BJ (cell line): ENCODE data around the gene SBK2. TPM values are rescaled to one million over a fixed set of nuclear protein-coding genes. Genes with fewer than 3 reads are reported as not detected.

ENCODE experiments used
- CTCF ChIA-PET: fragments of 350-600 bp; formaldehyde crosslinking; extraction: SDS; loops from one replicate; lab custom pipeline; 2021; ENCODE audit warnings: antibody characterized with exemption, inconsistent platforms; lab: Yijun Ruan, JAX
- POLR2A ChIA-PET: fragments of 300-600 bp; sonication (Branson Sonifier 250); formaldehyde crosslinking; extraction: SDS; loops from one replicate; lab custom pipeline; 2021; ENCODE audit warnings: antibody characterized with exemption; lab: Charles Lee
- DNase-seq: peaks from one replicate; pipeline ENCODE4 v3.0.0-alpha.2; 2011; ENCODE audit warnings: low read depth
- H3K27me3 ChIP-seq: 2 replicates; pipeline ENCODE4 v1.6.0; 2011; ENCODE audit warnings: low read length; ENCODE audit not compliant: control insufficient read depth, insufficient read depth
- H3K36me3 ChIP-seq: 2 replicates; pipeline ENCODE4 v1.5.1; 2011; ENCODE audit warnings: low read length; ENCODE audit not compliant: control insufficient read depth, insufficient read depth
- H3K4me3 ChIP-seq: 2 replicates; pipeline ENCODE4 v1.5.1; 2011; ENCODE audit warnings: low read depth, mild to moderate bottlenecking, control low read depth, low read length
- CTCF ChIP-seq: IDR thresholded peaks from 2 replicates; pipeline ENCODE4 v1.5.1; 2011; ENCODE audit warnings: low read depth, mild to moderate bottlenecking, control low read depth, inconsistent platforms, low read length, moderate library complexity; ENCODE audit not compliant: insufficient read depth
- polyA plus RNA-seq: library from polyadenylated mRNA; depleted of rRNA; stranded (reverse); fragments of >200 nt; gene quantifications from 2 replicates; pipeline ENCODE4 v1.2.3, GENCODE V29; 2011

SBK2 gene
- polyA plus RNA-seq, 1 experiment: not detected

DNA sequence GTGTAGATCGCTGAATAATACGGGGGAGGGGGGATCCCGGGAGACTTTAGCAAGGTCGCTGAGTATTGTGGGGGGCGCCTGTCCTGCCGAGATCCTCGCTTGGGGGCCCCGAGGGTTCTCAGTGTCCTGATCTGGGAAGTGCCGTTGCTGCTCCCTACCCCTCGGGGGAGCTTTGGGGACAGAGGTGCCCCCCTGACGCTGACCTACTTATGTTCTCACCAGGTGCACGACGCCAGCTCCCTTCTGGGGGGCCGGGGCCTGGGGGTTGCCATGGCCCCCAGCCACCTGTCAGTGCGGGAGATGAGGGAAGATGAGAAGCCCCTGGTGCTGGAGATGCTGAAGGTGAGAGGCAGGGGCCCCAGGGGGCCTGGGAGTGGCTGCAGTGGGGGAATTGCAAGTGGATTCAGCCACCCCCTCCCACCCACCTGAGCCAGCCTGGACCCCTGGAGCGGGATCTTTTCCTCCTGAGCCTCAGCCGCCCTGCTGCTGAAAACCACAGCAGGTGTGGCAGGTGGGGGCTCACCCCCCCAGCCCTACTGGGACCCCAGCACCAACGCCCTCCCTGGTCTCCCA is 51.4 kb downstream of the SBK2 start:
- TF ChIP-seq CTCF: no peak
- H3K36me3 ChIP-seq: peaks cover 5% of the 10 kb centered on the region
- no peaks in the 10 kb centered on the region for H3K27me3 ChIP-seq
- peak overlapping the region; percentile 82 for H3K4me3 ChIP-seq
- ChIA-PET CTCF (interaction anchor here (0.7 to 10.9 kb wide), 4 partner anchors 18 to 32 kb away, joined by 4 to 106 read pairs (median 13); no protein-coding TSS in a partner anchor), POLR2A (interaction anchor here (0.6 kb wide), 1 partner anchor 119 kb away, joined by 3 read pairs; no protein-coding TSS in a partner anchor)
- no peak for DNase-seq

- Histone ChIP-seq H3K27me3 (no peaks in the 10 kb centered on the region), H3K4me3 (peak within 1 kb of the TSS; percentile 82), H3K36me3 (peaks cover 5% of the 10 kb centered on the region)
- DNase-seq: no peak
- ChIA-PET CTCF (interaction anchor here (0.5 to 2.9 kb wide), 5 partner anchors 17 to 32 kb away, joined by 3 to 15 read pairs (median 4); no protein-coding TSS in a partner anchor), POLR2A (interaction anchor here (0.6 kb wide), 1 partner anchor 120 kb away, joined by 3 read pairs; no protein-coding TSS in a partner anchor)
- TF ChIP-seq CTCF: no peak
Measured at GRCh38 chr19:55484593-55485438, 52.1 kb downstream of the SBK2 start, which contains the start of gene NAT14. Gene NAT14, plus strand, starts transcription at chr19:55485188. Its CDS starts 521 bp downstream, at chr19:55485709.

DNA sequence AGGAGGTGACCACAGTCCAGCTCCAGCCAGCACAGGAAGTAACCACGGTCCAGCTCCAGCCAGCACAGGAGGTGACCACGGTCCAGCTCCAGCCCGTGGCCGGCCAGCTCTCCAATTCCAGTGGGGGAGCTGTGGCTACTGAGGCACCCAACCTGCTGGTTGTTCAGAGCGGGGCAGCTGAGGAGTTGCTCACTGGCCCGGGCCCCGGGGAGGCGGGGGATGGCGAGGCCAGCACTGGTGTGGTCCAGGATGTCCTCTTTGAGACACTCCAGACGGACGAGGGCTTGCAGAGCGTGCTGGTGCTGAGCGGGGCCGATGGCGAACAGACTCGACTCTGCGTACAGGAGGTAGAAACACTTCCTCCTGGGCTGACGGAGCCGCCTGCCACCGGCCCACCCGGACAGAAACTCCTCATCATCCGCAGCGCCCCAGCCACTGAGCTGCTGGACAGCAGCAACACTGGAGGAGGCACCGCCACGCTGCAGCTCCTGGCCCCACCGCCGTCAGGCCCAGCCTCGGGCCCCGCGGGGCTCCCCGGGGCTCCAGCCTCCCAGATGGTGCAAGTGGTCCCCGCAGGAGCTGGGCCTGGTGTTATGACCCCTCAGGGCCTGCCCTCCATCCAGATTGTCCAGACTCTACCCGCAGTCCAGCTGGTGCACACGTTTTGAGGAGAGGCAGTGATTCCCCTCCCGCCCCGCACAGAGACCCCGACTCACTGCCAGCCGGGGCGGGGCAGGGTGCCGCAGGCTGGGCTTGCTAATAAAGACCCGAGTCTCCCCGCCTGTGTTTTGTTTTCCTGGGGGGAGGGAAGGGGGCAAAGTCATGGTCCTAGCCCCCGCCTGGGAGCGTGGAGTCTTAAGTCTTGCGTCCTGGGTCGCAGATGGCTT is 53.0 kb downstream of the SBK2 start:
- no peak for TF ChIP-seq CTCF
- CTCF ChIA-PET: interaction anchor here (1.1 to 2.9 kb wide), 3 partner anchors 16 to 32 kb away, joined by 3 to 15 read pairs (median 11); no protein-coding TSS in a partner anchor
- POLR2A ChIA-PET: no interaction called here

DNA sequence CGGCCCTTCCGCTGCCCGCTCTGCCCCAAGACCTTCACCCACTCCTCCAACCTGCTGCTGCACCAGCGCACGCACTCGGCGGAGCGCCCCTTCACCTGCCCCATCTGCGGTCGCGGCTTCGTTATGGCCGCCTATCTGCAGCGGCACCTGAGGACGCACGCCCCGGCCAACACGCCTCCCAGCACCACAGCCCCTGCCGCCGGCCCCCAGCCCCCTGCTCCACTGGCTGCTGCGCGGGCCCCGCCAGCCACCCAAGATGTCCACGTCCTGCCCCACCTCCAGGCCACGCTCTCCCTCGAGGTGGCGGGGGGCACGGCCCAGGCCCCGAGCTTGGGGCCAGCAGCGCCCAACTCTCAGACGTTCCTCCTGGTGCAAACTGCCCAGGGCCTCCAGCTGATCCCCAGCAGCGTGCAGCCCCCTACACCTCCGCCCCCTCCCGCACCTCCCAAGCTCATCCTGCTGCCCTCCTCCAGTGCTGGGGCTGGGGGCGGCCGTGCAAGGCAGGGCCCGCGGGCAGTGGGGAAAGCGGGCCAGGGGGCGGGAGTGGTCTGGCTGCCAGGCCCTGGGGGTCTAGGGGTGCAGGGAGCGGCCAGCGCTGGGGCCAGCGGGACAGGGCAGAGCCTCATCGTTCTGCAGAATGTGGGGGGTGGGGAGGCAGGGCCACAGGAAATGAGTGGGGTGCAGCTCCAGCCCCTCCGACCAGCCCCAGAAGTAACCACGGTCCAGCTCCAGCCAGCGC is 53.8 kb downstream of the SBK2 start:
- ChIA-PET POLR2A (no interaction called here), CTCF (interaction anchor here (2.9 kb wide), 1 partner anchor 15 kb away, joined by 11 read pairs; no protein-coding TSS in a partner anchor)
- Histone ChIP-seq H3K4me3 (no peak overlapping the region), H3K27me3 (no peaks in the 10 kb centered on the region), H3K36me3 (peaks cover 5% of the 10 kb centered on the region)
- DNase-seq: no peak
- TF ChIP-seq CTCF: no peak

More for the DNA sequence above, 53.0 kb downstream of the SBK2 start:
- H3K27me3 ChIP-seq: no peaks in the 10 kb centered on the region
- H3K36me3 ChIP-seq: peaks cover 5% of the 10 kb centered on the region
- peak overlapping the region; percentile 82 for H3K4me3 ChIP-seq
- DNase-seq: no peak
